ENCODE data around the gene PARD3B.

The PARD3B gene

GRCh38 chr2:204664708-204665121 is 119.4 kb downstream of the PARD3B start:
- no peak for DNase-seq

- DNase-seq: no peak
Measured at GRCh38 chr2:204665207-204665606, 119.9 kb downstream of the PARD3B start.

- no peak for DNase-seq
Measured at GRCh38 chr2:204665771-204666170, 120.5 kb downstream of the PARD3B start.

GRCh38 chr2:204667990-204668389 is 122.7 kb downstream of the PARD3B start:
- DNase-seq: no peak

- no peak for DNase-seq
Measured at GRCh38 chr2:204669382-204669781, 124.1 kb downstream of the PARD3B start.

GRCh38 chr2:204670124-204670523 is 124.8 kb downstream of the PARD3B start:
- no peak for DNase-seq

GRCh38 chr2:204670756-204671155 is 125.5 kb downstream of the PARD3B start:
- DNase-seq: no peak

GRCh38 chr2:204672772-204673171 is 127.5 kb downstream of the PARD3B start:
- no peak for DNase-seq

GRCh38 chr2:204673877-204674276 is 128.6 kb downstream of the PARD3B start:
- DNase-seq: no peak

GRCh38 chr2:204678031-204678430 is 132.8 kb downstream of the PARD3B start:
- DNase-seq: no peak

- no peak for DNase-seq
Measured at GRCh38 chr2:204680576-204680975, 135.3 kb downstream of the PARD3B start.

GRCh38 chr2:204681412-204681811 is 136.1 kb downstream of the PARD3B start:
- no peak for DNase-seq

GRCh38 chr2:204683384-204683783 is 138.1 kb downstream of the PARD3B start:
- no peak for DNase-seq

GRCh38 chr2:204686406-204686805 is 141.1 kb downstream of the PARD3B start:
- no peak for DNase-seq

- DNase-seq: no peak
Measured at GRCh38 chr2:204687776-204688175, 142.5 kb downstream of the PARD3B start.

- DNase-seq: no peak
Measured at GRCh38 chr2:204691911-204692510, 146.7 kb downstream of the PARD3B start.

GRCh38 chr2:204692790-204693189 is 147.5 kb downstream of the PARD3B start:
- DNase-seq: no peak

- no peak for DNase-seq
Measured at GRCh38 chr2:204693262-204693661, 148.0 kb downstream of the PARD3B start.

GRCh38 chr2:204695506-204695905 is 150.2 kb downstream of the PARD3B start:
- DNase-seq: no peak

- no peak for DNase-seq
Measured at GRCh38 chr2:204696124-204696523, 150.8 kb downstream of the PARD3B start.

- no peak for DNase-seq
Measured at GRCh38 chr2:204705243-204705932, 160.1 kb downstream of the PARD3B start.

- DNase-seq: no peak
Measured at GRCh38 chr2:204706939-204707338, 161.7 kb downstream of the PARD3B start.

- no peak for DNase-seq
Measured at GRCh38 chr2:204713211-204713610, 167.9 kb downstream of the PARD3B start.

GRCh38 chr2:204715361-204715760 is 170.1 kb downstream of the PARD3B start:
- no peak for DNase-seq

GRCh38 chr2:204717591-204717990 is 172.3 kb downstream of the PARD3B start:
- no peak for DNase-seq
